HepG2 (cell line): Measurements from ENCODE around the gene TECTA. TPM values are rescaled to one million over a fixed set of nuclear protein-coding genes. Genes with fewer than 3 reads are reported as not detected.

Experiments
- ATF1 ChIP-seq: IDR thresholded peaks from 2 replicates; pipeline ENCODE4 v1.6.1; 2016; ENCODE audit warnings: mild to moderate bottlenecking, control low read depth
- ATF6 ChIP-seq: sonication (generic); formaldehyde crosslinking; conservative IDR thresholded peaks from 2 replicates; pipeline ENCODE4 v1.4.0; 2020; ENCODE audit warnings: missing genetic modification reagents
- ATF7-NPFF ChIP-seq: sonication (generic); formaldehyde crosslinking; IDR thresholded peaks from 2 replicates; pipeline ENCODE4 v1.8.1; 2023; ENCODE audit warnings: mild to moderate bottlenecking, low read depth, missing genetic modification reagents, moderate library complexity
- CBX1 ChIP-seq: IDR thresholded peaks from one replicate; pipeline ENCODE4 v1.6.1; 2016; ENCODE audit warnings: antibody characterized with exemption, low read depth
- HNRNPK ChIP-seq: fragments of 200-400 bp; formaldehyde crosslinking; IDR thresholded peaks from 2 replicates; pipeline ENCODE4 v1.6.1; 2018; ENCODE audit warnings: low read length, low read depth, moderate library complexity, mild to moderate bottlenecking; ENCODE audit not compliant: poor library complexity, severe bottlenecking
- MIER3 ChIP-seq: IDR thresholded peaks from 2 replicates; pipeline ENCODE4 v1.6.1; 2016; ENCODE audit warnings: missing compliant biosample characterization, borderline replicate concordance
- MTA3 ChIP-seq: sonication (generic); formaldehyde crosslinking; IDR thresholded peaks from 2 replicates; pipeline ENCODE4 v1.4.0; 2020; ENCODE audit warnings: missing genetic modification reagents
- NFE2L2 ChIP-seq: fragments of 150-350 bp; IDR thresholded peaks from 2 replicates; pipeline ENCODE4 v1.6.1; 2014; ENCODE audit warnings: low read length
- NKX3-1 ChIP-seq: sonication (generic); formaldehyde crosslinking; IDR thresholded peaks from 2 replicates; pipeline ENCODE4 v1.5.0; 2020; ENCODE audit warnings: missing genetic modification reagents
- PBX2 ChIP-seq: IDR thresholded peaks from 2 replicates; pipeline ENCODE4 v1.6.1; 2016; ENCODE audit warnings: control low read depth
- PBX3 ChIP-seq: sonication (generic); formaldehyde crosslinking; IDR thresholded peaks from 2 replicates; pipeline ENCODE4 v1.8.1; 2023; ENCODE audit warnings: missing genetic modification reagents, inconsistent platforms, borderline replicate concordance
- POLR2A ChIP-seq, 2 experiments: IDR thresholded peaks; 2 replicates each; pipeline ENCODE4 v1.6.1; 2011; ENCODE audit warnings: low read depth in 2 of 2, low read length in 2 of 2, mild to moderate bottlenecking in 1 of 2, moderate library complexity in 1 of 2; ENCODE audit not compliant: insufficient read depth in 1 of 2
- SMARCC2 ChIP-seq: fragments of 450-650 bp; IDR thresholded peaks from 2 replicates; pipeline ENCODE4 v1.6.1; 2017; ENCODE audit warnings: antibody characterized with exemption, mild to moderate bottlenecking
- SP4 ChIP-seq: sonication (generic); formaldehyde crosslinking; IDR thresholded peaks from 2 replicates; pipeline ENCODE4 v1.8.1; 2023; ENCODE audit warnings: mild to moderate bottlenecking, missing genetic modification reagents
- THRA ChIP-seq: sonication (generic); formaldehyde crosslinking; IDR thresholded peaks from 2 replicates; pipeline ENCODE4 v1.4.0; 2020; ENCODE audit warnings: missing genetic modification reagents, borderline replicate concordance
- U2AF2 ChIP-seq: fragments of 200-400 bp; formaldehyde crosslinking; IDR thresholded peaks from 2 replicates; pipeline ENCODE4 v1.6.1; 2017; ENCODE audit warnings: low read depth, mild to moderate bottlenecking, low read length
- YEATS2 ChIP-seq: sonication (generic); formaldehyde crosslinking; IDR thresholded peaks from 2 replicates; pipeline ENCODE4 v1.4.0; 2020; ENCODE audit warnings: missing genetic modification reagents, borderline replicate concordance
- ZBTB2 ChIP-seq: sonication (generic); formaldehyde crosslinking; IDR thresholded peaks from 2 replicates; pipeline ENCODE4 v1.8.0; 2022; ENCODE audit warnings: low read depth, missing genetic modification reagents
- ZFP90 ChIP-seq: sonication (generic); formaldehyde crosslinking; IDR thresholded peaks from 2 replicates; pipeline ENCODE4 v1.8.0; 2022; ENCODE audit warnings: missing genetic modification reagents, mild to moderate bottlenecking, inconsistent platforms, borderline replicate concordance
- ZNF12 ChIP-seq: sonication (generic); formaldehyde crosslinking; IDR thresholded peaks from 2 replicates; pipeline ENCODE4 v1.5.0; 2020; ENCODE audit warnings: missing genetic modification reagents
- ZNF143 ChIP-seq: sonication (generic); formaldehyde crosslinking; IDR thresholded peaks from 2 replicates; pipeline ENCODE4 v1.4.0; 2020; ENCODE audit warnings: missing genetic modification reagents
- ZNF530 ChIP-seq: sonication (generic); formaldehyde crosslinking; IDR thresholded peaks from 2 replicates; pipeline ENCODE4 v1.5.0; 2020; ENCODE audit warnings: low read depth, mild to moderate bottlenecking, missing genetic modification reagents
- ZNF556 ChIP-seq: sonication (generic); formaldehyde crosslinking; IDR thresholded peaks from 2 replicates; pipeline ENCODE4 v1.4.0; 2020; ENCODE audit warnings: mild to moderate bottlenecking, missing genetic modification reagents, borderline replicate concordance
- polyA plus RNA-seq, 8 experiments: library from polyadenylated mRNA; depleted of rRNA in 3 of 8; stranded (reverse) in 7 of 8; unstranded in 1 of 8; fragments of >200 nt; fragmentation: Illumina TruSeq in 4 of 8; extraction: Trizol in 4 of 8; gene quantifications; 2 replicates each; pipeline versions ENCODE4 v1.2.1 to v1.2.3, GENCODE V29; 2011 to 2016; ENCODE audit warnings: low read depth in 4 of 8, missing spikeins in 1 of 8, mixed read lengths in 1 of 8; ENCODE audit not compliant: insufficient read depth in 1 of 8
- total RNA-seq, 5 experiments: library from RNA; depleted of rRNA; stranded (reverse); fragments of >200 nt; fragmentation: Illumina TruSeq; extraction: Trizol; gene quantifications; 2 replicates each; pipeline ENCODE4 v1.2.3, GENCODE V29; 2016; ENCODE audit warnings: low read depth in 1 of 5

Gene TECTA
- total and polyA plus RNA-seq, 2 of the 13 experiments (the other 11 are each of a cell fraction or from before 2014, with no cell fraction given), result 0.04 to 0.17 TPM

- TF ChIP-seq ATF6 (CRISPR knock-in tag) (no peak), THRA (peak; percentile 64; the same call in 1 of the 2 replicates), POLR2A (IDR thresholded peaks at IDR 0.05; ENCODE audit: insufficient read depth in 1 of 2, low read depth in 2 of 2, low read length in 2 of 2) (no peak), ZNF12 (CRISPR knock-in tag) (no peak), SMARCC2 (no peak), ZFP90 (CRISPR knock-in tag) (no peak), NFE2L2 (no peak), MIER3 (0 out of 2 replicates have a peak, but pooled peaks have one; percentile 35), ZBTB2 (no peak), HNRNPK (no peak), ATF1 (CRISPR knock-in tag) (no peak), PBX3 (CRISPR knock-in tag) (no peak), SP4 (CRISPR knock-in tag) (no peak), ZNF530 (CRISPR knock-in tag) (no peak), ATF7-NPFF (no peak), YEATS2 (CRISPR knock-in tag) (no peak), CBX1 (no peak), U2AF2 (no peak), ZNF556 (peak; percentile 62; the same call in 1 of the 2 replicates), PBX2 (no peak), MTA3 (CRISPR knock-in tag) (no peak), ZNF143 (CRISPR knock-in tag) (no peak), NKX3-1 (CRISPR knock-in tag) (no peak)
These were observed 130.7 kb downstream of the TECTA start (continued) for GRCh38 chr11:121231576-121232278.
